IMR-90 (cell line): Measurements from ENCODE around the gene PTEN.

Source experiments
- BHLHE40 ChIP-seq: fragments of 150-350 bp; IDR thresholded peaks from 2 replicates; pipeline ENCODE4 v1.6.1; 2016; ENCODE audit warnings: mild to moderate bottlenecking, low read depth, low read length
- FOS ChIP-seq: fragments of 150-350 bp; IDR thresholded peaks from 2 replicates; pipeline ENCODE4 v1.6.1; 2016; ENCODE audit warnings: low read depth, low read length
- MAFK ChIP-seq: IDR thresholded peaks from 2 replicates; pipeline ENCODE4 v1.6.1; 2012; ENCODE audit warnings: low read depth, low read length, improper control_type of control experiment
- MAZ ChIP-seq: IDR thresholded peaks from 2 replicates; pipeline ENCODE4 v1.6.1; 2012; ENCODE audit warnings: low read depth, mild to moderate bottlenecking, low read length, improper control_type of control experiment, moderate library complexity, borderline replicate concordance
- MXI1 ChIP-seq: IDR thresholded peaks from 2 replicates; pipeline ENCODE4 v1.6.1; 2012; ENCODE audit warnings: low read depth, mild to moderate bottlenecking, low read length, moderate library complexity, borderline replicate concordance
- POLR2A ChIP-seq: IDR thresholded peaks from 2 replicates; pipeline ENCODE4 v1.6.1; 2012; ENCODE audit warnings: mild to moderate bottlenecking, low read depth, low read length
- RAD21 ChIP-seq: IDR thresholded peaks from 2 replicates; pipeline ENCODE4 v1.6.1; 2012; ENCODE audit warnings: low read length, improper control_type of control experiment
- RFX5 ChIP-seq: IDR thresholded peaks from 2 replicates; pipeline ENCODE4 v1.8.0; 2012; ENCODE audit warnings: low read depth, mild to moderate bottlenecking, low read length, moderate library complexity
- USF2 ChIP-seq: fragments of 150-350 bp; IDR thresholded peaks from 2 replicates; pipeline ENCODE4 v1.6.1; 2017; ENCODE audit warnings: mild to moderate bottlenecking, antibody characterized with exemption, low read length, low read depth
- TF ChIP-seq, protein P1 (sequence below): conservative IDR thresholded peaks from 2 replicates; pipeline ENCODE4 v1.5.1; 2012; ENCODE audit warnings: mild to moderate bottlenecking, low read depth, low read length, improper control_type of control experiment

DNA sequence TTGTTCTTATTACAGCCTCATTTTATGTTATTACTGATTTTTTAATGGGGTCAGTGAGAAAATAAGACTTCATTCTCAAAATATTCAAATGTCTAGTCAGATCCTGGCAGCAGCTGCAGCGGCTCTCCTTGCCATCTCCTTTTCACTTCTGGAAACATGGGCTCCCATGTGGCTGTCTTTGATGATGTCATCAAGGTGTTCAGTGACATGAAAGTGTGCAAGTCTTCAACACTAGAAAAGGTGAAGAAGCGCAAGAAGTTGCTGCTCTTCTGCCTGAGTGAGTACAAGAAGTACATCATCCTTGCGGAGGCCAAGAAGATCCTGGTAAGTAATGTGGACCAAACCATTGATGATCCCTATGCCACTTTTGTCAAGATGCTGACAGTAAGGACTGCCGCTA is 19.7 kb upstream of the PTEN start:
- TF ChIP-seq, protein P1, sequence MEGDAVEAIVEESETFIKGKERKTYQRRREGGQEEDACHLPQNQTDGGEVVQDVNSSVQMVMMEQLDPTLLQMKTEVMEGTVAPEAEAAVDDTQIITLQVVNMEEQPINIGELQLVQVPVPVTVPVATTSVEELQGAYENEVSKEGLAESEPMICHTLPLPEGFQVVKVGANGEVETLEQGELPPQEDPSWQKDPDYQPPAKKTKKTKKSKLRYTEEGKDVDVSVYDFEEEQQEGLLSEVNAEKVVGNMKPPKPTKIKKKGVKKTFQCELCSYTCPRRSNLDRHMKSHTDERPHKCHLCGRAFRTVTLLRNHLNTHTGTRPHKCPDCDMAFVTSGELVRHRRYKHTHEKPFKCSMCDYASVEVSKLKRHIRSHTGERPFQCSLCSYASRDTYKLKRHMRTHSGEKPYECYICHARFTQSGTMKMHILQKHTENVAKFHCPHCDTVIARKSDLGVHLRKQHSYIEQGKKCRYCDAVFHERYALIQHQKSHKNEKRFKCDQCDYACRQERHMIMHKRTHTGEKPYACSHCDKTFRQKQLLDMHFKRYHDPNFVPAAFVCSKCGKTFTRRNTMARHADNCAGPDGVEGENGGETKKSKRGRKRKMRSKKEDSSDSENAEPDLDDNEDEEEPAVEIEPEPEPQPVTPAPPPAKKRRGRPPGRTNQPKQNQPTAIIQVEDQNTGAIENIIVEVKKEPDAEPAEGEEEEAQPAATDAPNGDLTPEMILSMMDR, result no peak
- TF ChIP-seq USF2, result no peak
- no peak for TF ChIP-seq RFX5
- TF ChIP-seq POLR2A, result no peak
- no peak for TF ChIP-seq FOS
- no peak for TF ChIP-seq BHLHE40
- TF ChIP-seq MXI1, result no peak
- no peak for TF ChIP-seq RAD21
- TF ChIP-seq MAZ, result no peak
- no peak for TF ChIP-seq MAFK
